IMR-90 (cell line): Measurements from ENCODE around the gene MEIS1. TPM values are rescaled to one million over a fixed set of nuclear protein-coding genes. Genes with fewer than 3 reads are reported as not detected.

Source experiments
- ATAC-seq: fragments of 200-7000 bp; cut with Tn5 transposase; 2 replicates; pipeline ENCODE4 v1.9.1; 2020; ENCODE audit warnings: low read depth, mild to moderate bottlenecking, moderate library complexity
- BruUV-seq: library from RNA; stranded (reverse); fragments of 400-500 nt; replicated peaks from 2 replicates; lab custom pipeline; 2021; lab: Mats Ljungman, UMichigan
- CTCF ChIA-PET: fragments of 300-600 bp; formaldehyde crosslinking; extraction: SDS; loops from one replicate; lab custom pipeline; 2021; ENCODE audit warnings: antibody characterized with exemption; lab: Yijun Ruan, JAX
- POLR2A ChIA-PET: fragments of 300-600 bp; sonication (Branson Sonifier 250); formaldehyde crosslinking; loops from one replicate; lab custom pipeline; 2022; ENCODE audit warnings: antibody characterized with exemption; ENCODE audit not compliant: unreplicated experiment; lab: Charles Lee
- DNase-seq: peaks from one replicate; pipeline ENCODE4 v3.0.0; 2013
- H2AFZ ChIP-seq: replicated peaks from 2 replicates; pipeline ENCODE3; 2013; ENCODE audit warnings: low read length, mild to moderate bottlenecking; ENCODE audit not compliant: poor library complexity
- H2AK5ac ChIP-seq: 2 replicates; pipeline ENCODE4 v1.6.1; 2013; ENCODE audit warnings: low read depth, low read length, inconsistent platforms
- H2AK9ac ChIP-seq: replicated peaks from 2 replicates; pipeline ENCODE3; 2013; ENCODE audit warnings: mild to moderate bottlenecking, low read depth, low read length, moderate library complexity; ENCODE audit not compliant: poor library complexity
- H2BK120ac ChIP-seq: 2 replicates; pipeline ENCODE4 v1.6.1; 2013; ENCODE audit warnings: low read depth, low read length, inconsistent platforms
- H2BK15ac ChIP-seq: 3 replicates; pipeline ENCODE4 v1.6.1; 2013; ENCODE audit warnings: low read depth, low read length, inconsistent platforms
- H2BK20ac ChIP-seq: 2 replicates; pipeline ENCODE4 v1.6.1; 2013; ENCODE audit warnings: low read depth, mild to moderate bottlenecking, inconsistent platforms, low read length, moderate library complexity
- H2BK5ac ChIP-seq: 2 replicates; pipeline ENCODE4 v1.6.1; 2013; ENCODE audit warnings: mild to moderate bottlenecking, low read depth, low read length, inconsistent platforms; ENCODE audit not compliant: poor library complexity, severe bottlenecking
- H3K14ac ChIP-seq: replicated peaks from 2 replicates; pipeline ENCODE4 v1.6.1; 2013; ENCODE audit warnings: low read depth, low read length, inconsistent platforms
- H3K18ac ChIP-seq: 2 replicates; pipeline ENCODE4 v1.6.1; 2013; ENCODE audit warnings: low read depth, low read length, control low read depth
- H3K23ac ChIP-seq: 2 replicates; pipeline ENCODE4 v1.6.1; 2013; ENCODE audit warnings: low read depth, low read length, inconsistent platforms
- H3K27ac ChIP-seq: 2 replicates; pipeline ENCODE4 v1.5.1; 2013; ENCODE audit warnings: mild to moderate bottlenecking, control low read depth, low read length; ENCODE audit not compliant: insufficient read depth
- H3K27me3 ChIP-seq: 2 replicates; pipeline ENCODE4 v1.6.1; 2013; ENCODE audit warnings: low read length; ENCODE audit not compliant: control insufficient read depth, insufficient read depth
- H3K36me3 ChIP-seq: 2 replicates; pipeline ENCODE4 v1.6.1; 2013; ENCODE audit warnings: low read length, mixed read lengths; ENCODE audit not compliant: control insufficient read depth, insufficient read depth
- H3K4ac ChIP-seq: 2 replicates; pipeline ENCODE4 v1.6.1; 2013; ENCODE audit warnings: low read depth, low read length, inconsistent platforms
- H3K4me1 ChIP-seq: 2 replicates; pipeline ENCODE4 v1.6.1; 2013; ENCODE audit warnings: low read length, mixed read lengths; ENCODE audit not compliant: control insufficient read depth, insufficient read depth
- H3K4me2 ChIP-seq: 2 replicates; pipeline ENCODE4 v1.6.1; 2013; ENCODE audit warnings: low read depth, mild to moderate bottlenecking, control low read depth, low read length, moderate library complexity
- H3K4me3 ChIP-seq: 2 replicates; pipeline ENCODE4 v1.5.1; 2013; ENCODE audit warnings: low read depth, mild to moderate bottlenecking, control low read depth, low read length, moderate library complexity; ENCODE audit not compliant: insufficient read depth
- H3K56ac ChIP-seq: 2 replicates; pipeline ENCODE4 v1.6.1; 2013; ENCODE audit warnings: low read length, inconsistent platforms; ENCODE audit not compliant: insufficient read depth; ENCODE audit errors: extremely low read depth
- H3K79me1 ChIP-seq, 2 experiments: 2 replicates each; pipeline ENCODE4 v1.6.1; 2013; ENCODE audit warnings: low read length in 2 of 2, inconsistent platforms in 1 of 2, low read depth in 1 of 2
- H3K9ac ChIP-seq: 2 replicates; pipeline ENCODE4 v1.6.1; 2013; ENCODE audit warnings: low read depth, low read length, control low read depth
- H3K9me1 ChIP-seq: 2 replicates; pipeline ENCODE4 v1.6.1; 2013; ENCODE audit warnings: low read length, inconsistent platforms; ENCODE audit not compliant: insufficient read depth
- H3K9me3 ChIP-seq: 2 replicates; pipeline ENCODE4 v1.6.1; 2013; ENCODE audit warnings: low read length; ENCODE audit not compliant: control insufficient read depth, insufficient read depth
- H4K20me1 ChIP-seq: 2 replicates; pipeline ENCODE4 v1.6.1; 2013; ENCODE audit warnings: low read length, inconsistent platforms; ENCODE audit not compliant: insufficient read depth
- H4K5ac ChIP-seq: 2 replicates; pipeline ENCODE4 v1.6.1; 2013; ENCODE audit warnings: mild to moderate bottlenecking, low read depth, low read length, control low read depth
- H4K8ac ChIP-seq, 2 experiments: 2 replicates each; pipeline ENCODE4 v1.6.1; 2013; ENCODE audit warnings: low read depth in 2 of 2, low read length in 2 of 2, control low read depth in 1 of 2, inconsistent platforms in 1 of 2
- H4K91ac ChIP-seq: 2 replicates; pipeline ENCODE4 v1.6.1; 2013; ENCODE audit warnings: low read depth, low read length, inconsistent platforms; ENCODE audit not compliant: insufficient read depth
- ELK1 ChIP-seq: fragments of 150-350 bp; IDR thresholded peaks from 2 replicates; pipeline ENCODE4 v1.6.1; 2016; ENCODE audit warnings: low read depth, mild to moderate bottlenecking, low read length, moderate library complexity, borderline replicate concordance
- NFE2L2 ChIP-seq: fragments of 150-350 bp; IDR thresholded peaks from 2 replicates; pipeline ENCODE4 v1.6.1; 2016; ENCODE audit warnings: low read depth, mild to moderate bottlenecking, low read length
- WGBS, 2 experiments: methylation state at CpG; one replicate each; pipeline versions ENCODE4 v1.1.5 to v1.1.7; 2013; ENCODE audit warnings: missing lambda C conversion rate in 2 of 2; ENCODE audit not compliant: insufficient read length in 1 of 2; ENCODE audit errors: extremely low coverage in 2 of 2; 5-methylcytosine and 5-hydroxymethylcytosine counted together
- dilution Hi-C: fragments of 300-500 bp; cut with HindIII; formaldehyde crosslinking; loops from one replicate; pipeline ENCODE4 v1.14.3; 2018; ENCODE audit warnings: low sequenced_read_pairs; ENCODE audit not compliant: unreplicated experiment
- in situ Hi-C: fragments of 300-500 bp; cut with MboI; formaldehyde crosslinking; loops from 3 replicates; pipeline ENCODE4 v1.14.3; 2019; ENCODE audit warnings: low sequenced_read_pairs, inconsistent platforms, mixed read lengths
- intact Hi-C: fragments of 100-400 bp; cut with micrococcal nuclease; formaldehyde crosslinking; loops from 2 replicates; pipeline ENCODE4 v1.10.0; 2022
- polyA plus RNA-seq, 3 experiments: library from polyadenylated mRNA; depleted of rRNA; stranded (reverse); fragments of >200 nt; gene quantifications; 2 replicates each; pipeline ENCODE4 v1.2.3, GENCODE V29; 2012; ENCODE audit warnings: low replicate concordance in 1 of 3
- total RNA-seq: library from RNA; depleted of rRNA; stranded (reverse); fragments of >200 nt; gene quantifications from 2 replicates; pipeline ENCODE4 v1.2.3, GENCODE V29; 2012

Gene MEIS1
- total and polyA plus RNA-seq, 2 of the 4 experiments (the other 2 are of a cell fraction), result 54.4 to 157 TPM

- Histone ChIP-seq H3K4me1 (peaks cover 25% of the 10 kb centered on the region), H2BK20ac (peak overlapping the region; percentile 93), H3K4me2 (peak overlapping the region; percentile 93), H2AK9ac (peak overlapping the region; percentile 43), H4K91ac (peak overlapping the region; percentile 97), H2BK120ac (peak overlapping the region; percentile 98), H3K27ac (peak overlapping the region; percentile 96), H4K20me1 (no peaks in the 10 kb centered on the region), H3K9ac (peak overlapping the region; percentile 72), H3K14ac (peak overlapping the region; percentile 95), H3K36me3 (no peaks in the 10 kb centered on the region), H4K5ac (peak overlapping the region; percentile 39), H3K23ac (peak overlapping the region; percentile 95), H3K9me3 (no peaks in the 10 kb centered on the region), H3K4me3 (peak overlapping the region; percentile 39; the same call in 1 of the 2 replicates), H3K4ac (peak overlapping the region; percentile 96), H2BK5ac (peak overlapping the region; percentile 85), H2AFZ (no peak overlapping the region), H3K18ac (peak overlapping the region; percentile 75), H2BK15ac (peak overlapping the region; percentile 52; the same call in 1 of the 3 replicates), H3K9me1 (0 out of 2 replicates have a peak, but pooled peaks cover 6% of the 10 kb centered on the region), H2AK5ac (peak overlapping the region; percentile 62), H3K79me1 (peaks cover 4 to 50% of the 10 kb centered on the region in 2 experiments; a peak in 3 of 4 replicates), H4K8ac (peak overlapping the region; percentile 82 to 86), H3K27me3 (no peaks in the 10 kb centered on the region), H3K56ac (peak overlapping the region; percentile 93)
- TF ChIP-seq NFE2L2 (0 out of 2 replicates have a peak, but pooled peaks have one; percentile 23), ELK1 (no peak)
- intact Hi-C loops (loop anchor here (1.0 to 5.0 kb wide), 7 partner anchors 479 to 1454 kb away; no protein-coding TSS in a partner anchor), in situ Hi-C loops (loop anchor here (10.0 to 25.0 kb wide), 4 partner anchors 884 to 1459 kb away; no protein-coding TSS in a partner anchor), dilution Hi-C loops (no loop called here)
- ChIA-PET POLR2A (no interaction called here), CTCF (interaction anchor here (1.0 to 1.6 kb wide), 2 partner anchors 637 to 1072 kb away, joined by 3 to 5 read pairs; no protein-coding TSS in a partner anchor)
- no peak for DNase-seq
- WGBS, 2 experiments, result no CpG with 5 or more reads among the region's 10 CpGs
- no peak for ATAC-seq
- no TSS peak for BruUV-seq
These were observed 143.8 kb downstream of the MEIS1 start for GRCh38 chr2:66578687-66579106.
